NCI-H524 (cell line): ENCODE results near the gene LDLRAD4.

Source experiments
- DNase-seq, 2 experiments: peaks; one replicate each; lab custom pipeline; 2025; lab: John Stamatoyannopoulos, UW

LDLRAD4 gene

DNA sequence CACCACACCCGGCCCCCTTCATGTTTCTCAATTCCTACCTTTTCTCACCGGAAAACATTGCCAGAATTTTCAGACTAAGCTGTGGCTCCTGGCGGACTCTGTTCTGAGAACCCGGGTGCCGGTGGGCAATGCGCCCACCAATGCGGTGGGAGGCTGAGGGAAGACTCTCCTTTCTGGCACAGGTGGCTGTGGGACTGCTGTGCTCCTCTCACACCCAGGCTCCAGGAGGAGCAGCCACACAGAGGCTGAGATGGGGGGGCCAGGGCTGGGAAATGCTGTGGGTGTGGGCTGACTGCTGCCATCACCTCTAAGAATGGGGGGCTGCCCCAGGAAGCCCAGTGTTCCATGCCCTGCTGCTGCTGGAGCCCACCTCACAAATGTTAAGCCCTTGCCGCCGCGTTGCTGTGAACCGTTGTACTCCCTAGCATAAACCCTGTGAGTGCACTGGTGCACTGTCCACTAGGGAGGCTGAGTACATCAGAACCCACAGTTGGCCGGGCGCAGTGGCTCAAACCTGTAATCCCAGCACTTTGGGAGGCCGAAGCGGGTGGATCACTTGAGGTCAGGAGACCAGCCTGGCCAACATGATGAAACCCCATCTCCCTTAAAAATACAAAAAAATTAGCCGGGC lies 152.6 kb downstream of the LDLRAD4 start:
- DNase-seq = no peak

DNA sequence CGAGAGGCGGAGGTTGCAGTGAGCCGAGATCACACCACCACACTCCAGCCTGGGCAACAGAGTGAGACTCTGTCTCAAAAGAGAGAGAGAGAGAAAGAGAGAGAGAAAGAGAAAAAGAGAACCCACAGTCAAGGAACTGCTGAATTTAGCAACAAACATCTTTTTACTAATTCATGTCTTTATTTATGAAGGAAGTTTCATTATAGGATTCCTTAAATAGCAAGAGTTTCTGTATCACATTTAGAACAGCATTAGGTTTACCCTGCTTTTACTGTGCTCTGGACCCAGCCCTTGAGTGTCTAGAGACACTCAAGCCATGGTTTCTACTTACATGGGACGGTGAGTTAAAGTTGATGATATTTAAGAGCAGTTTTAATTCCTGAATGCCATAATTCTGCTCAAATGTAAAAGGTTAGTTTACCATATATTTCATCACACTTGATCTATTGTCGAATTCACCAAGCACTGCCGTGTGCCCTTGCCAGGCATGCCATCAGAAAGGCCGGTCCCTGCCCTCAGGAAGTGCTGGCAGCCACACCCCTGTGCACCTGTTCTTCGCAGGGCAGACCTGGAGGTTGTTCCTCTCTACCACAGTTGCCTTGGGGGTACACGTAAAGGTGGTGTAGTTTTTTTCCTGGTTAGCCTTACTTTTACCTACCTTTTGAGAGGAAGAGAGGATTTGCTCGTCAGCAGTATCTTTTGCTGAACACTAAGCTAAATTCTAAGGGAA lies 153.3 kb downstream of the LDLRAD4 start:
- no peak for DNase-seq

DNA sequence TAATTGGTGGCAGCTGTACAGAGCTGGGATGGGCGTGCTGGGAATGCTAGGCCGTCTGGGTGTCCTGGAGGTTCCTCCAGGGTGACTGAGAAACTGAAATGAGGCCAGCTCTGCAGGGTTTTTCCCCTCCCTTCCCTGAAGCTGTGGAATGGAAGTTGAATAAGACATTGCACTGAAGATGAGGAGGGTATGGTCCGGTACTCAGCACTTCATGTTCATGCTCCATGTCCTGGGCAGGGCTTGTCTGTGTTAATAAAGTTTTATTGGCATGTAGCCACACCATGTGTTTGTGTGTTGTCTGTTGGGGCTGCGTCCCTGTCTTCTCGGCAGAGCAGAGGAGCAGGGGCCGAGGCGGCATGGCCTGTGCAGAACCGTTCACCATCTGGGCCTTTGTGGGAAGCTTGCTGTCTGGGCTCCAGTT lies 154.0 kb downstream of the LDLRAD4 start:
- DNase-seq = no peak

DNA sequence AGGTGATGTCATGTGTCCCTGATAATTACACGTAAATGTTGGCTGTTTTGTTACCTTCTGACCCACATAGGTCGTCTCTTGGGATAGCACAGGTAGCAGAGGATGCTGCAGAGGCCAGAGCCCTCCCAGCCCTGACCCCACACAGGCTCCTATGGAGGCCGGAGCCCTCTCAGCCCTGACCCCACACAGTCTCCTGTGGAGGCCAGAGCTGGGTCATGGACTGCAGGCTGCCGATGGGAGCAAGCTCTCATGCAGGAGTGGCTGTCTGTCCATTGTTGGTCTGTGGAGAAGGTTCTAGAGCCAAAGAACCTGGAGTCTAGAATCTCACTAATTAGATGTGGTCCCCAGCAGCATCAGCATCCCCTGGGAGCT lies 155.5 kb downstream of the LDLRAD4 start:
- DNase-seq = no peak

DNA sequence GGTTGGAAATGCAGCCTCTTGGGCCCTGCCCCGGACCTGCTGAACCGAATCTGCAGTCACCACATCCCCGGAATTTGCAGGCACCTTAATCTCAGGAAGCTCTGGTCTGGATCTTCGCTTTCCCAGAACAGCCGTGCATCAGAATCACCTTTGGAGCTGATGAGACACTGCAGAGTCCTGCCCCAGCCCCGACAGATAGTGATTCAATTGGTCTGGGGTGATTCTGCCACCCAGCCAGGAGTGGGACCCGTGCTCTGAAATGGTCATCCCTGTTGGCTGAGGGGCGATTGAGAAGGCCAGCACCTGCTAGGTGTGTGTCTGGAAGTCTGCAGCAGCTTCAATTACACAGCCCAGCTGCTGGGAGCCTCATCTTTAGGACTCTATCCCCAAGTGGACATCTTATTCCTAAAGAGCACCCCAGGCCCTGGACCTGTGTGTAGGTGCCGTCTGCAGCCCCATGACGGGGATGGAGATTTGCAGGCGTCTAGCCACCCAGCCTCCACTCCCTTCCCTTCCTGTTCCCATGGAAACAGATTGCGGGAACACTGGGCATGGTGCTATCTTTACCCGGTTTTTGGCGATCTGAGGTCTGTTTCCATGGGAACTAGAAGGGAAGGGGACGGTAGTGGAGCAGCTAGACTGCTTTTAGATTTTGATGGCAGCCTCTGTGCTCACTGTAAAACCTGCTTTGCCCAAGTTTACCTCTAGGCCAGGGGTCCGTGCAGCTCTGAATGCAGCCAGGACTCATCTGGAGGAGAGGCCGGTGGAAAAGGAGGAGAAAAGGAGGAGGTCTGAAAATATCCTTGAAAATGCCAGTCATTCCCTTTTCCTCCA lies 156.1 kb downstream of the LDLRAD4 start:
- DNase-seq = peak; percentile 50 to 66

DNA sequence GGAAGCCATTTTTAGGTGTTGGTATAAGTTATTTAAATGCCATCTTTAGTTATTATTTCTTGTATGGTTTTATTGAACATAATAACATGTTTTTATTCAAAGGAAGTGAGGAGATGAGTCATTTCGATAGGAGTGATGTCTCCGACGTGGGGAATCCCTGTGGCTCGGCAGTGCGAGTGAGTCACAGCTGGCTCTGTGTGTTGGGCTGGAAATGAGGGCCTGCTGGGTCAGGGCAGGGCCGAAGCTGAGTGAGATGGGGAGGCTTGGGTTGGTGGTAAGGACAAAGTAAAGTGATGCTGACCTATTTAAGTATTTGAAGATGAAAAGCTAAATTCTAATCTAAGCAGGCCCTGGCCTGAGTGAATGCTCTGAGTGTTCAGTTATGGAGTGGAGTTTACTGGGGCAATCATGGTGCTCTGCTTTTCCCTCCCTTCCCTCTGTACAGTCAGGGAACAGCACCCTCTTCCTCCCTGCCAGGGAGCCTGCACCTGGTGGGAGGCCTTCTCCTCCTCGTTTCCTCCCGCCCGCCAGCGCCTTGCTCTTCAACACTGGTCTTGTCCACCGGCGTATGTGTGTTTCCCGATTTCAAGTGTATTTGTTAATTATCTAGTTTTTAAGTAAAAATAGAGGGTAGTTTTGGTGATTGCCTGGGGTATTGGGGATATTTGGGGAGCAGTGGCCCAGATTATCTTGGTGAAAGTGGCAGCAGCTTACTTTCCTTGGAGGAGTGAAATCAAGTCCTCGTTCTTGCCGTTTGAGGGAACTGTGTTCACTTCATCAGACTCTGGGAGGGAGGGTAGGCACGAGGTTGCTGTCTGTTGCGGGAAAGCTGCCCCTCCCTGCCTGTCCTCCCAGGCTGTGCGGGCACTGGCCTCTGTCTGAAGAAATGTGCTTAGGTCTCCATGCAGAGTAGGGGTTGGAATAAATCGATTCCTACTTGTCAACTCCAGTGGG lies 157.0 kb downstream of the LDLRAD4 start:
- DNase-seq = no peak

DNA sequence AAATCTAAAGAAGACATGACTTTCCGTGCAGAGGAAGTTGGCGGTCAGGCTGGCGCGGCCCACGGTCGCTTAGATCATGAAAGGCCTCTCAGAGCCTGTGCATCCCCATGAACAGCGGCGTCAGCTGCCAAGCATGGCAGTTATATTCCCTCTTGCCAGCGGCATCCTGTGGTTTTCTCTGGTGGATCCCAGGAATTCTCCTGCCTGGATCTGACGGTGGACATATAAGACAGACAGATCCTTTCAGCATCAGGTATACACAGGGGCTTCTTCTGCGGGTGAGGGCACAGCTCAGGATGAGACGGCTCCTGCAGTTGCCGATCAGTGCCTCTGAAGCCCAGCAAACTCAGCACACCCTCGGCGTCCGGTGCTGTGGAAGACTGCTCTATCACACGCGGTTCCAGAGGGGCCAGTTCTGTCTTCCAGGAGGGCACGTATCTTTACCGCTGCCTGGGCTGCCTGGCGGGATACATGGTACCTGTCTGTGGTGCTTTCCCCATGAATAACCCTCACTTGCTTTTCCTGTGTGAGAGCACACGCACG lies 157.8 kb downstream of the LDLRAD4 start:
- DNase-seq = no peak

DNA sequence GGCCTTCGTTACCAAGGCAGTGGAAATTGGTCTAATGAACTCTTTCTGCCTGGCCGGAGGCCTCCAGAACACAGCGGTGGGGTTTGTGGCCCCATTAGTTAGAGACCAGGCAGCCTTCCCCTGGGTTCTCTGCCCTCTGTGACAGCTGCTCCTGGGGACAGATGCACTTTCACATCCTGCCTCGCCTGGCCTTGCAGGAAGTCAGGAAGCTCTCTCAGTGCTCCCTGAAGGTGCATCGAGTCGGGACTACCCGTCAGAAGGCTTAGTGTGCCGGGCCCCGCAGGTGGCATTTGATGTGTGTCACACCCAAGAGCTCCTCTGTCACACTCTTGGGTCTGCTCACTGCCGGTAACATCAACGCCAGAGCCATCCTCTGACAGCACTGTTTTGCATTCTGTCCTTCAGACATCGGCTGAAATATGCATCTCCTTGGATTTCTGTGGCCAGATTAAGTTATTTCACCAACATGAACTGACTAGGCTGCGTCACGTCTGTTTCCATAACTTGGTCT lies 158.3 kb downstream of the LDLRAD4 start:
- DNase-seq = no peak

DNA sequence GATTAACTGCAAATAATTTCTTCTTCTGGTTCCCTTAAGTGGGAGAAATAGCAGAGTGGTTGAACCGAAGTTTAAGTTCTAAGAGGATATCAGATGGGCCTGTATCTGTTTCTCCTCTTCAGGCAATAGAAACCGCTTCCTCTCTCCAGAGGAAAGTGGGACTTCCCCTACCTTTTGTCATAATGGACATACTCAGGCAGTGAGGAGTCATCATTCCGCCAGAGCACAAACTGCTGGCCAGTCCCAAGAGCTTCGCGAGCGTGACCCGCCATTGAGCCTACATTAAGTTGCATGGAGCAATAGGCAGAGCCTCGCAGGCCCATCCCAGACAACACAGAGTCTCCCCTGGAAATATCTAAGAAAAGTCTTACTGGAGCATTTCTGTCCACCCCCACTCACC lies 158.9 kb downstream of the LDLRAD4 start:
- no peak for DNase-seq

DNA sequence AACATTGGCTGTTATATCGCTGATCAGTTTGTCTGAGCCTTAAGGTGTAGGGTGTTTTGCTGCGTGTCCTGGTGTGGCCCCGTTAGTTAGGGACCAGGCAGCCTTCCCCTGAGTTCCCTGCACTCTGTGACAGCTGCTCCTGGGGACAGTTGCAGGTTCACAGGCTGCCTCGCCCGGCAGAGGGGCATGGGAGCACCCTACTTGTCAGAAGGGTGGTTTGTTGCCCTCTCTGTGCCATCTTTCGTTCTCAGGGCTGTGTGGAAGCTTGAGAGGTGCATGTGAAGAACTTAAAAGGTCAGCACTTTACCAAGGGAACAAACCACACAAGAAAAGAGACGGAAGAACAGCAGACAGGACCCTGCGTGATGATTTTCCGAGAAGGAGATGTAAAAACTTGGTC lies 159.6 kb downstream of the LDLRAD4 start:
- DNase-seq = no peak

DNA sequence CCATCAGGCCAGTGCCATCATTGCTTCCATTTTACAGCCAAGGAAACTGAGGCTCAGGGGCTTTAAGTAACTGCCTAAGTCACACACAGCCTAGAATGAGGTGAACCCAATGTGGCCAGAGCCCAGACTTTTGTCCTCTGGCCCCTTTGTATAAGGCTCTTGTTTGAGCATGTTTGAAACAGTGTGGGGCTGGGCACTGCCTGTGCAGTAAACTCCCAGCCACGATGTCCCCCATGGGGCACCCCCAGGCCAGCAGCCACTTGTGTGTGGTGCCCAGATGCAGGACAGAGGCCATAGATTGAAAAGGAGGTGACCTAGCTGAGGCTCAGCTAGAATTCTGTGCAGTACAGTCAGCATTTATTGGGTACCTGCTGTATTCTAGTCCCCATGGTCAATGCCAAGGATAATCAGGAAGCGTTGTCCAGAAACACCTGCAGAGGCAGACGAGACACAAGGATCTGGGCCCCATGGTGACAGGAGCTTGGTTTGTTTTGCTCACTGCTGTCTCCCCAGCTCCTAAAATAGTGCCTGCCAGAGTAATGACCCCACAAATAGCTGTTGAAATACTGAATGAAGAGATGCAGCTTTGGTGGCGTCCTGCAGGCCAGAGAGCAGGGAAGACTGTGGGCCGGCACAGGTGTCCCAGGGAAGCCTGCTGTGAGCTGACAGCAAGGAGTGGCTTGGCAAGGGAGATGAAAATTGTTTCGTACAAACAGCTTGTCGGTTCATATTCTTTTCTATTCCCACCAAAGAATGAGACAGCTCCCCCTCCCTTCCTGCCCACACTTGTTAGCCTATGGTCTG lies 160.7 kb downstream of the LDLRAD4 start:
- no peak for DNase-seq

DNA sequence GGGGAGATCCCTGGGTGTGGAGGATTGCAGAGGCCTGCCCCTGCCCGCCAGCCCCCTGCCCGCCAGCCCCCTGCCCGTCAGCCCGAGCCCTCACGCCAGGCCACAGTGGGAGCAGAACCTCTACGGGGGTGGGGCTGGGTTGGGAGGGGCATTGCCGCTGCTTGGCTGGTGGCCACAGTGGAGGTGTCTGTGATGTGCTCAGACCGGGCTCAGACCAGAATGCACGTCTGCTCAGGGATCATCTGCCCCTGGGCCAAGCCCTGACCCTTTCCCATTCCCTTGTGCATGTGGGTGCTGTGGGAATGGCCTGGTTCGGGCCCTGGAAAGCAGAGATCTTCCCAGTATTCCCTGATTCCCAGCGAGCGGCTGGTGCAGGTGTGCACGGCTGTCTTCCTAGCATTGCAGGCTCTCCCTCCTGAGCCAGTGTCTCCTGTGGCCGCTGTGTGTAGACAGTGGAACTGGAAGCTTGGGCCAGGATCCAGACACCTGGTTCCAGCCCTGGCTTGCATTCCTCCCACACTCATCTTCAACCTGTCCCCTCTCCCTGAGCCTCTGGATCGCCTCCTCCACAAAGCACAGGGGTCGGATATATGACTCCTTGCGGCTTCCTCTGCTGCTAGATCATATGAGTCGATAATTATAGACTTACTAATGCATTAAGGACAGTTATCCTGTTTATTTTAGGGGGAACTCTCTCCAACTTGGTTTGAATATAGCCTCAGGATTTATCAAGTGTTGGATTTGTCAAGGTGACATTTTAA lies 161.6 kb downstream of the LDLRAD4 start:
- DNase-seq = no peak

DNA sequence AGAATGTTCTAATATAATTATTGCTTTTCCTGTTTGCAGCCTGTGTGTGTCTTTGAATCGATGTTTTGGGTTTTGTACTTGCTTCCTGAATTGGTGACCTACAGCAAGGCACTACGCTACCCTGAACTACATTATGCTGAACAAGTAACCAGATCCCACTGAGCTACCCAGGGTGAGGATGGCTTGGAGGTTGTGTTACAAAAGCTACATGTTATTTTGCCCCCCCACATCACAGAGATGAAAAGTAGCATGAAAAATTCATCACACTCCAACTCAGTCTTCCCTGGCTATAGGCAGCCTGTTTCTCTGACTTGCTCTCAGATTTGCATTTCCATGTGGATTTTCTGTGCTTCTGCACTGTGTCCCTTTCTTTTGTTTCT lies 162.1 kb downstream of the LDLRAD4 start:
- DNase-seq = no peak

DNA sequence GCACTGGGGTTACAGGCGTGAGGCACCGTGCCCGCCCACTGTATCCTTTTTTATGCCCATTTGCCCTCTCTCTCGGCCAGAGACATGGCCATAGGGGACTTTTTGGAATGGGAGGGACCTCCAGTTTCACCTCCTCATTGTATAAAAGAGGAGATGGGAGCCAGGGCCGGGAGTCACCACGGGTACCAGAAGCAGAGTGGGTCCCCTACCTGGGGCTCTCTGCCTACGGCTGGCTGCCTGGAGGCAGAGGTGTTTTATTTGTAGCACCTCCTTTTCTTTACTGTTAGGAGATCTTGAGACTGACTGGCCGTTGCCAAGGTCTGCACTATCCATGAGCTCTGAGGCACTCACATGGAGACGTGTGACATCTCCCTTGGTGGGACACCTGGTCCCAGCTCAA lies 162.8 kb downstream of the LDLRAD4 start:
- DNase-seq = no peak

DNA sequence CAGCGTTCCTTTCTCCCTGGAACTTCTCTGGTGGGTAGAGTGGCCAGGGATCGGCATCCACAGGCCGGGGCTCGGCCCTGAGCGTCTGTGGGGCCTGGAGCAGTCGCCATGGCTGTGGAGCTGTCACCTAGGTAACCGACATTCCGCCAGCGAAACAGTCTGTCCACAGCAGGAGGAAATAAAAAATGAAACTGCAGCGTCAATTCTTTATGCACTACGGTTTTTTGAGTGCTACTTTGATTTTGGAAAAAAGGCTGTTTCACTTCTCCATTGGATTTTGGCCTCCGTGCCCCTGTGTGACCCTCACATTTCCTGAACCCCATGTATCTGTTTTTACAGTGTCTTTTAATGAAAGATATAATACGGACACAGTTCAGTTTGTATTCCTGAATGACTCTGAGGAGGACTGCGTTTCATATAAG lies 163.4 kb downstream of the LDLRAD4 start:
- DNase-seq = no peak

DNA sequence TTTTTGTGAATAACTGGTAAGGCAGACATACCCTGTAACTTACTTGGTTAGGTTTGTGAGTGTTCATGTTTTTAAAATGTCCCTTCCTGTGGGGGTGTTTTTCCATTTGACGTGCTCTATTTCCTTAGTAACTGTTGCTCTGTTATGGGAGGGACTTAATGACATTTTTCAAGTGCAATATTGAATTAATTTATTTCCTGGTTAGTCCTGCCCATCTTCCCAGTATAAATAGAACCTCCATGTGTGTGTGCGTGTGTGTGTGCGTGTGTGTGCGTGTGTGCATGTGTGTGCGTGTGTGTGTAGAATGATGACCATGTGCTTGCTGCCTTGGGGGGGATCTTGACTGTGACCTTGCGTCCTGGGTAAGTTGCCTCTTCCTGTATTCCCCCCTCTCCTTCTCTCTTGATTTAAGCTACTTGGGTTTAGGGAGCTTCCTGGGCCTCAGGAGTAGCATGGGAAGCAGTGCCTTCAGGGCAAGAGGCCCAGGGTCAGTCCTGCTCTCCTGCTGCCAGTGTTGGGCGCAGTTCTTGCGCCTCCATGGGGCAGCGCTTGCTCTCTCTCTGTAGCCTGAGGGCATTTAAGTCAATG lies 163.9 kb downstream of the LDLRAD4 start:
- no peak for DNase-seq

DNA sequence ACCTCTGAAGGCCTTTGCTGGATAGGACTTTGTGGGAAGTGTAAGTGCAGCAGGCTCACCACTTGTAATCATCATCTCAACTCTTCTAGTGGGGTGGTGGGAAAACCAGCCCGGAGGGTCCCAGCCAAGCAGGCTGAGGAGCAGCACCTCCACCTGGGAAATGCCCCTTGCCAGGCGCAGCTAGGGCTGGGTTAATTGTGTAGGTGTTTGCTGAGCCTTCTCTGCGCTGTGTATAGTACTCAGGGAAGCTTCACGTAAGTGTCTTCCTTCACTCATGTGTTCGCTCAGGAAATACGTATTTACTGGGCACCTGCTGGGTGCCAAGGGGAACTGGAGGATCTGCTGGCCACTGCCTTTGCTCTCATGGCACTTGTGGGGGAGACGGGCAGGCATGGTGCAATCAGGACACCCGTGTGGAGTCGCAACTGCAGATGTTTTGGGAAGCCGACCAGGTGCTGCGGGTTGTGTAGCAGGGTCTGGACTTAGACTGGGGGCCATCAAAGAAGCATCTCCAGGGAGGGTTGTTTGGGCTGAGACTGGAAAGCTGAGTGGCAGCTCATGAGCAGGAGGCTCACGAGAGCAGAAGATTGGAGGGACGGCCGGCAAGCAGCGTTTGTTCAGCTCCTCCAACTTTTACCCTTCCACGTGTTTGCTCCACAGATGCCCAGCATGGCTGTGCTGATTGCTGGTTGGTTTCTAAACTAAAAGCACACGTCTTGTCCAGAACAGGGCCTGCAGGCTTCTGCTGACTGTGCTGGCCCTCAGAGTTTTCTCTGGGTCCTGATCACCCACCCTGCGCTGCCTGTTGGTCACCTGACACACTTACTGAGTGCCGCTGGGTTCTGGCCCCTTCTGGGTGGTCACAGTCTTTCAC lies 164.6 kb downstream of the LDLRAD4 start:
- DNase-seq = no peak
